NCI-H748 treated with DMSO at 0.1 percent for 48 hours (cell line): ENCODE data around the gene LSM2.

ENCODE experiments used
- DNase-seq: peaks from one replicate; lab custom pipeline; 2025; lab: John Stamatoyannopoulos, UW

The LSM2 gene

DNA sequence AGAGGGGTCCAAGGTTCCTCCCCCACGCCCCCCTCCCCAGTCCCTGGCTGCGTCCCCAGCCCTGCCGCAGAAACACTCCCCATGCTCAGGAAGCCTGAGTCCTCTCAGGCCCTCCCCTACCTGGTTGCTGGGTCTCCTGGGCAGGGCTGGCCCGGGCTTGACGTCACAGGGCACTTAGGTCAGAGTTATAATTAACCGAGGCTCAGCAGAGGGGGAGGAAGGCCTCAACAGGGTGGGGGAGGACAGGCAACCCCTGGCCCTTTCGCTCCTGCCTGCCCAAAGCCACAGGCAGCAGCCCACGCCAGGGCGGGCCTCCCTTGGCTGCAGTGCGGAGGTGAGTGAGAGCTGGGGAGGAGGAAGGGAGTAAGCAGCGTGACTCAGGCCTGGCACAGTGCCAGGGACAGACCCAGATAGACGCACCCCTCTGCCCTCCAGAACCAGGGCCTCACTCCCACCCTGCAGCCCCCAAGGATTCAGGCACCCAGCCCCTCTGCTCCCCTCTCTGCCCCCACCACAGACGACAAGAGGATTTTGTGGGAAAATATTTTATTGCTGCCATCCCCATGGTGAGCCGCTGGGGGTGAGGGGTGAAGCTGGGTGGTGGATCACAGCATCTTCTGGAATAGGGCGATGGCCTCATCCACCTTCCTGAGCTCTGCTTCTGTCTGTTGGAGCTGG lies 29.6 kb downstream of the LSM2 start, which contains the start of gene VWA7:
Gene VWA7, minus strand, starts transcription at position 340 of the 678 bp plus-strand sequence. CDS start 549 bp downstream, outside the sequence.
- DNase-seq: peak; percentile 46

DNA sequence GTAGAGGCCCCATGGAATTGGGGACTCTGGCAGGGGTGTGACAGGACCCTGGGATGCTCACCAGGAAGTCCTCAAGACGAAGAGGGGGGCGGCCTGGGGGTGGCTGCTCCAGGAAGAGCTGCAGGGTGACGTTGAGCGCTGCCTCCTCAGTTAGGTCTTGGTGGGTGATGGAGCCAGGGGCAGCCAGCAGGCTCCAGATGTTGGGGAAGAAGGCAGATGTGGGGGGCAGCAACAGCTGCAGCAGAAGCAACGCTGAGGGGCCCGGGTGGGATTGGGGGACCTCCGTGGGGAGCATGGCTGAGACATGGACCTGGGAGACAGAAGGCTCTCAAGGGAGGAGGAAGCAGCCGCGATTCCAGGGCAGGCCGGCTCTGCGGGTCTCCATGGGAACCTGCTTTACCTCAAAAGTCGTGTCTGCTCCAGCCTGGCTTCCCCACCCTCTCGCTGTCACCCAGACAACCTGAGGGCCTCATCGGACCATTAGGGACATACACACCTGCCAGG lies 30.2 kb downstream of the LSM2 start:
- DNase-seq: peak; percentile 46

DNA sequence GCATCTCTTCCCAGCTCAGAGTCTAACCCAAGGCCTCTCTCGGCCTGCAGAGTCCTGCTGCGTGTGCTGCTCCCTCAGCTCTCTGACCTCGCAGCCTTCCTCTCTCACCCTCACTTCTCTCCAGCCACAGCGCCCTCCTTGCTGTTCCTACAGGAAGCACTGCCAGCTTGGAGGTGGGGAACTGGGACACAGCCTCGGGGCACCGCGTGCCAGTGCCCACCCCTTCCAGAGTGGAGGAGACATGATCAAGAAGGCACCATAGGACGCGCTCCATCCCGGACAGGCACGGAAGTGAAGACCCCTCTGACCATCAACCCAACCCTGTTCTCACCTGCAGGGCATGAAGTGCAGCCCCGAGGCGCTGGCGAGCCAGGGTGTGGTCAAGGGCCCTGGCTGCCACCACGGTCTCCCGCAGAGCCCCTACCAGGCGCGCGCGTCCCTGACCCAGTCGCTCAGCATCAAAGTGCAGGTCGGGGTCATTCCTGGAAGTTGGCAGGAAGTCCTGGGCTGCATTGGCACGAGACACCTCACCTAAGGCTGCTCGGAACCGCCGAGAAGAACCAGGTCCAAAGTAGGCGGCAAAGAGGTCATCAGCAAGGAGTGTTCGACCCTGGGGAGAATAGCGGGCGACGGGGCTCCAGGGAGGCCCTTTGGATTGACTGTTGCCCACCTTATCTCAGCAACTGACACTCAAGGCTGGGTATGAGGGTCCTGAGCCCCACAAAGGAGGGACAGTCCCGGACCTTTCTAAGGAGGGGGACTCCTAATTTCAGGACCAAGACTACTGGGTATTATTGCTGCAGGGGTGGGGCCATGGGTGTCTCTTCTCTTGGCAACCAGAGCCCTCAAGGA lies 30.9 kb downstream of the LSM2 start:
- no peak for DNase-seq

DNA sequence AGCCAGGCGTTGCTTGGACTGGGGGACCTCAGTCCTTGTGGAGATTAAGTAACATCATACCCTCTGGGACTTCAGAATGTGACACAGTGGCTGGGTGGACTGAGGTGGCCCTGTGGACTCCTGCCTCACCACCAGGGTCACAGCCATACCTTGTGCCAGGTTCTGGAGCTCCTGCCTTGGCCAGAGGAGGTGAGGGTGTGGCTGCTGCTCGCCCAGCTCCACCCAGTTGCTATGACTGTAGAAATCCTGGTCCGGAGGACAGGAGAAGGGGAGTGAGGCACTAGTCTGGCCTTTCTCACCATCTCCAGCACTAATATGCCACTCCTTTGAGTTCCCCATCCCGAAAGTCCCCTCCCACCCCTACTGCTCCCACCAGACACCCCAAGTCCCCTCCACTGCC lies 31.6 kb downstream of the LSM2 start:
- DNase-seq: no peak

DNA sequence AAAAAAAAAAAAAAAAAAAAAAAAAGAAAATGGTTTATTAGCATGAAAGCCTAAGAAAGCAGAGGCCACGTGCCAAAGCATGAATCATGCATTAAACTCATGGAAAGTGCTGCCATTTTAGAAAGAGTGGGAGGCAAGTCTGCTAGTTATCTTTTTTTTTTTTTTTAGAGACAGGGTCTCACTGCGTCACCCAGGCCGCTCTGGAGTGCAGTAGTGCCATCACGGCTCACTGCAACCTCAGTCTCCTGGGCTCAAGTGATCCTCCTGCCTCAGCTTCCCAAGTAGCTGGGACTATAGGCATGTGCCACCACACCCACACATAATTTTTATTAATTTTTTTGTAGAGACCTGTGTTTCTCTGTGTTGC lies 34.8 kb downstream of the LSM2 start:
- no peak for DNase-seq

DNA sequence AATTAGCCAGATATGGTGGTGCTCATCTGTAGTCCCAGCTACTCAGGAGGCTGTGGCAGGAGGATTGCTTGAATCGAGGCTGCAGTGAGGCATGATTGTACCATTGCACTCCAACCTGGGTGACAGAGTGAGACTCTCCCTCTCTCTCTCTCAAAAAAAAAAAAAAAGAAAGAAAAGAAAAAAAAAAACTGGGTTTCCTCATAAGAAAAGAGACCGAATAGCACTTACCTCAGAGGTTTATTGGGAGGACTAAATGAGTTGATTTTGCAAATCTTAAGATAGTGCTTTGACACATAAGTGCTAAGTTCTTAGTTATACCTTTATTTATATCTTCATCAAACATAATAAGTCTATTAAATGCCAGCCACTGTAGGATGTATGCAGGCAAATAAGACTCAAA lies 35.9 kb downstream of the LSM2 start:
- no peak for DNase-seq

DNA sequence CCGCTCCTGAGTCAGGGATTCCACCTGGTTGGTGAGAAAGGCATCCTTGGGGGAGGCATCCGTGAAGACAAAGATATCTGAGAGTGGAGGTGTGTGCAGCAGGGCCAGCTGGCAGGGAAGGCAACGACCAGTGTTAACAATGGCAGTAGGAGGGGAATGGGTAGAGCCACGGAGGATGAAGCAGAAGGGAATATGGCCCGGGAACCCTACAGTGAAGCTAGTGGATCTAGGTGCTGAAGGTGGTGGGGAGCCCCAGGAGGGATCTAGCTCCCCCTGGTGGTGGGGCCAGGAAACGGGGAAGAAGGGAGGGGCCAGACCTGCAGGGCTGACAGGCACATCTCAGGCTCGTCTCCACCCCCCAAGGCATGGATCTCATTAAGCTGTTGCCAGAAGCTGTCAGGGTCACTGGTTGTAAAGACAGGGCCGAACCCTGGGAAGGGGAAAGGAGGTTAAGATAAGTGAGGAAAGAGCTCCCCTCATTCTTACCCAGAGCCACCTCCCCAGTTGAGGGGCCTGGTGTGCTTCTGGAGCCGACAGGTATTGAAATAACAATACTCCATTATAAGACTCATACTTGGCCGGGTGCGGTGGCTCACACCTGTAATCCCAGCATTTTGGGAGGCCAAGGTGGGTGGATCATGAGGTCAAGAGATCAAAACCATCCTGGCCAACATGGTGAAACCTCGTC lies 36.9 kb downstream of the LSM2 start:
- peak; percentile 63 for DNase-seq

DNA sequence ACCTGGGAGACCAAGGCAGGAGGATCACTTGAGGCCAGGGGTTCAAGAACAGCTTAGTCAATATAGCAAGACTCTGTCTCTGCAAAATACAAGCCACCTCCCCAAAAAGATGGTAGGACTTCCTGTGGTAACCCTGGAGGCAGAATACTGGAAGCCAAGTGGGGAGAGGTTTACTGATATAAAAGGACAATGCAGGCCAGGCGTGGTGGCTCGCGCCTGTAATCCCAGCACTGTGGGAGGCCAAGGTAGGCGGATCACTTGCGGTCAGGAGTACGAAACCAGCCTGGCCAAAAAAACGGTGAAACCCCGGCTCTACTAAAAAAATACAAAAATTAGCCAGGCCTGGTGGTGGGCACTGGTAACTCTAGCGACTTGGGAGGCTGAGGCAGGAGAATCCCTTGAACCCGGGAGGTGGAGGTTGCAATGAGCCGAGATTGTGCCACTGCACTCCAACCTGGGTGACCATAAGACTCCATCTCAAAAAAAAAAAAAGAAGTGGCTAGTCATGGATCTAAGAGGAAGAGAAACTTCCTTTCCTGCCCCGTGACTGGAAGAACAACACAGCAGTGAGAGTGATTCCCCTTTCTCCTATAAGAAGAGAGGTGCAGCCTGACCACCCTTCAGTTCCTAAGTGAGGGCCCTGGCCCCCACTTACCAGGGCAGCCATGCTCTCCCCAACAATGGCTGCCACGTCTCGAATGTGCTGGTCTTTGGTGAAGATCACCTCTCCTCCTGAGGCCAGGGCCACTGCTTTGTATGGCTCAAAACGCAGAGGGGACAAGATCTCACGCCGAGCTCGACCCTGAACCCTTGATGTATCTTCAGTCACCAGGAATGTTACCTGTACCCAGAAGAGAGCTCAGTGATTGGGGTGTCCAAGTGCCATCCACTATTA lies 38.2 kb downstream of the LSM2 start:
- no peak for DNase-seq

DNA sequence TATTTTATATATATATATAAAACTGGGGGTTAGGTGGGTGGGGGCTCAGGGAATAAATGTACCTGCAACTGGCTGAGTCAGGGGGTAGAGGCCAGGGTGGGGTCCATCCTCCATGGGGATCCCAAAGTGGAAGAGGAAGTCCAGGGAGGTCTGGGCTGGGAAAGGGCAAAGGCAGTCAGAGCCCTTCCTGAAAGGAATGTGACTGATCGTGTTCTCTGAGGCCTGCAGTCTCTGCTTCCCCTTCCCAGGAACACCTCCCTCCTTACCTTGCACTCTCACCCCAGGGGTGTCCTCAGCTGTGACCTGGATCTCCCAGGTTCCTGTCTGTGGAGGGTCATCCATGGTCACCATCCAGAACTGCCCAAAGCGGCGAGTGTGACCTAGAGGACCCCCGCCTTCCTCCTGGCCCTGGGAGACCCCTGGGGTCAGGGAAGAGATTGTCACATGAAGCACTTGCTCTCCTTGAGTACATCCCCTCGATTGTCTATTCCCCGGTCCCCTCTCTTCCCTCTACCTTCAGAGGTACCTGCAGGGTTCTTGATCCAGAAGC lies 39.6 kb downstream of the LSM2 start:
- no peak for DNase-seq

DNA sequence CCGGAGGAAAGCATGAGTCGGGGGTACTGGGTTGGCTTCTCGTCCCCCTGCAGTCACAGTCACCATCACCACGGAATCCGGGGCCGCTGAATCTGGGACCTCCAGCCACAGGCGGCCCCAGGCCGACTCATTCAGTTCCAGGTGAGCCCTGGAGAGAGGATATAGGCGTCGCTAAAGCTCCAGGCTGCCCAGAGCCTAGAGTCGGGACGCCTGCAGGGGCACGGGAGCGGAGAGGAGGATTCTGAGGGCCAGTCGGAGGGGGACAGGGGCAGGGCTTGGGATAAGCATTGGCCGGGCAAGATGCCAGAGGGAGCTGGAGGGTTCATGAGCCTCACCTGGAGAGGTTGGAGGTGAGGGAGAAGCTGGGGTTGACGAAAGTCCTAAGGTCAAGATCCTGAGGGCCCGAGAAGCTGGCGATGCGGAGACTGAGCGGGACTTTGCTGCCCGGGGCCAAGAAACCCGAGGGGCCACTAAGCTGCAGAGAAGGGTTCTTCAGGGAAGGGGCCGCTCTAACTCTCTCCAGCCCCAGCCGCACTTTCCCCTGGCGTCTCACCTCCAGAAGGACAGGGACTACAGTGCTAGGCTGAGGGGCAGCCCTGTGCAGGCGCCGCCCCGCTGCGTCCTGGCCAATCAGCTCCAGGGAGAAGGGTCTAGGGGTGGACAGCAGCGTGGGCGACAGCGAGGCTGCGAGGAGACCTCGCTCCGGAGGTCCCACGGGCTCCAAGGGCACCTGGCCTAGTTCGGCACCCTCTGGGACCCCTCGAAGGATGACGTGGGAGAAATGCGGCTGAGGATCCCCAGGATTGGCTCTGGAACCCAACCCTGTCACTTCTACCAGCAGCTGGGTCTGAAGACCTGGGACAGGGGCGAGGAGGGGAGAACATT lies 40.6 kb downstream of the LSM2 start:
- no peak for DNase-seq

DNA sequence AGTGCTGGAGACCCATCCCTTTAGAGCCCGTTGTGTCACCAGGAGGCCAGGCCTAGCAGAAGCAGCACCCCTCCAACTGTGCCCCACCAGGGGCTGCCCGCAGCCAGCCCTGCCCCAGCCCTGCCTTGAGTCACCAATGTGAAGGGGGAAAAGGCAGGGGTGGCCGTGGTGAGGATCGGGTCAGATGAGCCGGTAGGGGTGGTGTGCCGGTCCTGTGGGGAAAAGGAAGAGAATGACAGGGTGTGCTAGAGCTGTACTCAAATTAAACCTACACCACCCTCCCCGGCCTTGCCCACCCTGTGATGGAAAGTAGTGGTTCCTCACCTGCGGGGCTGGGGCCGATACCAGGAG lies 41.2 kb downstream of the LSM2 start:
- DNase-seq: no peak

DNA sequence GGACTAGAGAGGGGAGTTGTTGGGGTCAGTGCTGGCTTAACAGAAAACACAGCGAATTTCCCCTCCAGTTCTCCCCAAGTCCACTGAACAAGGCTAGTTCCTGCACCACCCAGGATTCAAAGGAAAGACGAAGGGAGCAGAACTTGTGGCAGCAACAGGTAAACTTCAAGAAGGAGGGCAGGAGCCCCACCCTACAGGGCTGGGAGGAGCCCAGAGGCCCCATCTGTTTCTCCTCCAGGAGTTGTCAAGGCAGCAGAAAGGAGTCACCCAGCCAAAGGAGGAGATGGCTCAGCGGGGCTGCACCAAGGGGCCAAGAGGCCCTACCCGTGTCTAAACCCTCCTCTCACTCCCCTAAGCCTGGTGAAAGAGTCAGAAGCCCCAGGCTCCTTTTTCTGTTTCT lies 42.6 kb downstream of the LSM2 start:
- no peak for DNase-seq

DNA sequence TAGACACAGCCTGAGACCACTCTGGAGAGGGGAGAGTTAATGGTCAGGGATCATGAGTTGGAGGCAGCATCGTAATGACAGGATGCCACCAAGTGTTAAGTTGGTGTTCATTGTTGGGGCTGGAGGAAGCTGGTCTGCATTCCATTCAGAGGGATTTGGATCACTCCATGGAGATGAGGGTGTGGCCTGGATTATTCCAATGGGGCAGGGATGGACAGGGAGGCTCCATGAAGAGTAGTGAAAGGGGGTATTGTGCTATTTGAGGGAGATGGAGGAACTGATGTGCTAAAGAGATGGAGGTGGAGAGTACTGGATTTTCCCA lies 43.2 kb downstream of the LSM2 start:
- DNase-seq: no peak

DNA sequence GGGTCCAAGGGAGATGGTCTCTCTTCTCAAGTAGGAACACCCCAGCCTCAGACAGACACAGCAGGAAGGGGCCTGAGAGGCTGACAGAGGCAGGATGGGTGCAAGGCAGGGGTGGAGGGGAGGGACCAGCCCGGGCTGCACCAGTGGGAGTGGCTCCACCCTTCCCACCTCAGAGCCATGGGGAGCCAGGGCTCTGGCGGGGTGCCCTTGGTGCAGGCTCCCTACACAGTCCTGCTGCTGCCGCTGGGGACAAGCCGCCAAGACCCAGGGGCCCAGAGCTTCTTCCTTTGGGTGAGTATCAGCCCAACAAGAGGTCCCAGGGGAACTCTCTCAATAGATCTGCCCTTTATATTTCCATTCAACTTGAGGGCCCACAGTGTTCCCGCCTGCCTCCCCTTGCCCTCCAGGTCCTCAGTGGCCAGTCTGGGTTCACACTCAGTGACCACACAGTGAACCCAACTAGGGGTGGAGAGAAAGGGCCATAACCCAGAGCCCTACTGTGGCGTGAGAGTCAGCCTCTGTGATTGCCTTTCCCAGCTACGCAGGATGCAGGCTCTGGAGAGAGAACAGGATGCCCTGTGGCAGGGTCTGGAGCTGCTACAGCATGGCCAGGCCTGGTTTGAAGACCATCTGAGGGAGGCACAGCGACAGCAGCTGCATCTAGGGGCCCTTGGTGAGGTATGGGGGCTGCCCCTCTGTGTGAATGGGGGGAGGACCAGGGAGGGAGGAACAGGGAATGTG lies 43.7 kb downstream of the LSM2 start:
- DNase-seq: no peak

DNA sequence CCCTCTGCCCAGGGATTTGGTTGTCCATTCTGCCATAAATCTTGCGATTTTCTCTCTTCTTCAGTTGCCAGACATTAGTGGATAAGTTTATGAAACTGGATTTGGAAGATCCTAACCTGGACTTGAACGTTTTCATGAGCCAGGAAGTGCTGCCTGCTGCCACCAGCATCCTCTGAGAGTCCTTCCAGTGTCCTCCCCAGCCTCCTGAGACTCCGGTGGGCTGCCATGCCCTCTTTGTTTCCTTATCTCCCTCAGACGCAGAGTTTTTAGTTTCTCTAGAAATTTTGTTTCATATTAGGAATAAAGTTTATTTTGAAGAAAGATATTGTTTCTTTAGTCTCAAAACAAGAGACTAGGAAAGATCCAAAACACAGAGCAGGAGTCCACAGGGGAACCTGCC lies 44.4 kb downstream of the LSM2 start, which contains the start of gene SAPCD1:
Gene SAPCD1, plus strand, starts transcription at position 301 of the 400 bp plus-strand sequence. CDS start 399 bp downstream, outside the sequence.
- DNase-seq: no peak

DNA sequence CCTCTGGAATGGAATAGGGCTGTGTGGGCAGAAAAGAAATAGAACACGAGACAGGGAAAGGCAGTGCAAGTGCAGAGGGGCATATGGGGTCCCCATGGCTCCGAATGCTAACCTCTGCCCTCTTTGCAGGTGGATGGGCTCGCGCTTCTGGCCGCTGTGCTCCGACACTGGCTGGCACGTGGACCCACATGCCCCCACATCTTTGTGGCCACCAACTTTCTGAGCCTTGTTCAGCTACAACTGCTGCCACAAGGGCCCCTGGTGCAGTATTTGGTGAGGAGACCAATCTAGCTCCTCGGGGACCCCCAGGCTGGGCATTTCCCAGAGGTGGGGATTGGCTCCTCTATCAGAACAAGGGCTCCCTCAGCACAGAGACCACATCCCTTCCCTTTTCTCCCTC lies 45.4 kb downstream of the LSM2 start:
- DNase-seq: no peak

DNA sequence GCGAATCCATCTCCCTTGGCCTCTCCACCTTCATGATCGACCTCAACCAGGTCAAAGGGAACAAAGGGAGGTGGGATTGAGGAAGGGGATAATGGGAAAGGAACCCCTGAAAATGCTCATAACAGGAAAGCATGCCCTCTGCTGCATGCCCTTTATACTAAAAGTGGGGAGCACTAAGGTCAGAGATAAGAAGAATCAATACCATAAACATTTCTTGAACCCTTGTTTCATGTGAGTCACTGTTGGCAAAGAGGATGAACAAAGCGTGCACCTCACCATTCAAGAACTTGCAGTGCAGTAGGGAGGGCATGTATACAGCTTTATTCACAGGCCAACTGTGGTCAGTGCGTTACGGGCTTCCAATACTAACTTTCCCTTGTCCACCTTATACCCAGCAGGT lies 46.0 kb downstream of the LSM2 start:
- DNase-seq: no peak

DNA sequence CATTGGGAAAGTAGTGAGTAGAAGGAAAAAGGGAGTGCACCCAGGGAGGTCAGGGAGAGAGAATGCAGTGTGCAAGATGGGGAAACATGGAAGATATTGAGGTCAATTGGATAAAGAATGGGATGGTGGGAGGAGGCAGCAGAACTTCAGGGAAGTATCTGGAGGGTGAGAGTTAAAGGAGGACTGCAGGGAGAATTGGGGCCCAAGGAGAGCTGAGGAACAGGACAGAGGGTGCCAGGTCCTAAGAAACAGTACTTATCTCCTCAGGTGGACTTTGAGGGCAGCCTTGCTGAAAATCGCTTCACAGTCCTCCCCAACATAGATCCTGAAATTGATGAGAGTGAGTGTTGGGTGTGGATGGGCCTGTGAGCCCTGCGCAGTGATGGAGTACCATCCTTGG lies 48.5 kb downstream of the LSM2 start:
- DNase-seq: no peak

DNA sequence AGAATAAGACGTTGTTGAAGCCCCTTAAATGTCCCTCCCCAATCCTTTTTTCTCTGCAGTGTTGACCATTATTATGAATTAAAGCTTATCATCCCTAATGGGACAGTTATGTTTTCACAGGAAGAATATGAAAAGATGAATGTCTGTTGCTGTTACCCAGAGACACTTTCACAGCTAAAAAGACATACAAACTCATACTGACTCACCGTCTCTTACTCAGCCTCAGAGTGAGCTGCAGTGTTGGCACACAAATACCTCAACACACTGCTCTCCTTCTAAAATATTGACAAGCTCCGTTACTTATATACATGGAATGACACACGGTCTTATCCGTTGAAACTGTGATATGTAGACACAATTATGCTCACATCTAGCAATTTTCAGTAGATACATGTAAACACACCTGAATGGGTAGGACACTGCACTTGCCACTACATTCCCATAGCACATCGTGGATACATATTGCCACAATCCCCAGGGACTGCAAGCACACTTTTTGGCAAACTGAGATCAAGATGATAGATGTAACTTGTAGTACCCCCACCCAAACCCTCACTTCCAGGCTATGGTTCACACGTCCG lies 53.9 kb downstream of the LSM2 start:
- no peak for DNase-seq
